Fibroblast of skin of right biceps (primary cell): ENCODE results near the gene ELSPBP1.
"Not testable (repeated sequence)": the region's sequence is repeated elsewhere in the genome, so short reads cannot be mapped to it uniquely, and the experiment has no call there.

Experiments
- DNase-seq: peaks from one replicate; pipeline ENCODE4 v3.0.0-alpha.2; 2013

ELSPBP1 gene

DNA sequence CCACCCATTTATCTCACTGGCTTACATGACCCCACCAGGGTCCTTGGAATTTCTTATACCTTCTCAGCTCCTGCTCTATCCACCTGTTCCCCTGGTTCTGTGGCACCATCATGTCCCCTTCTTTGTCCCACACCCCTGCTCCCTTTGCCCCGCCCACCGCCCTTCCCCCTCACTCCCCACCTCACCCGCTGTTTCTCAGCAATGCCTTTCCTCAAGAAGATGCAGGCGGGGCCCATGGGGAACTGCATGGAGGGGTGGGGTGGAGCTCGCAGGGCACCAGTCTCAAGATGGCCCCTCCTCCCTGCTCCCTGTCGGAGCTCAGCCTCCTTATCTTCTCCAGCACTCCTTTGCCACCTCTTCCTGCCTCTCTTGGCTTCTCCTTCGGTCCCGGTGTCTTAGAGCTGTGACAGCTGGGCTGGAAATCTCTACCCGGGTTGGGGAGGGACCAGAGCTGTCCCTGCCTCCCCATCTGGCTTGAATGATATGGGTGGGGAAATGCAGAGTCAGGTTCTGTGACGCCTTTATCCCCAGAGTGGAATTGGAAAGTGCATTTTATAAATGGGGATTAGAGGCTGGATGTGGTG, 49.3 kb downstream of the ELSPBP1 start, which contains the start of gene CABP5:
Gene CABP5 (minus strand): TSS at position 405 of the 584 bp plus-strand sequence. CDS start 157 bp downstream, at position 248.
- no peak for DNase-seq

DNA sequence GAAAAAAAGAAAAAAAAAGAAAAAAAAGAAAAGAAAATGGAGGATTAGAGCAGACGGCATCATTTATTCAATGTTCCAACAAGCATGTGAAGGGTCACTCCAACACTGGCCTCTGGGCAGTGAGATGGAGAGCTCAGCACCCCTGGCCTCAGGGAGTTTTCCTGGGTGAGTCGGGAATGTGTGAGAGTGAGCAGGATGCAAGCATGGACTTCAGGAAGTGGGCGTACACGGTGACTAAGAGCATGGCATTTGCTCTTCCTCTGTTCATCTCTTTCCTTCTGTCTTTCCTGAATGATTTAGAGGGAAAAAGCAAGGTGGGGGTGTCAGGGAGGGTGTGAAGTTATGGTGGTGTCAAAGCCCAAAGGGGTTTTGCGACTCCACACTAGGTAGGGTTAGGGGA, 50.1 kb downstream of the ELSPBP1 start:
- DNase-seq = no peak

DNA sequence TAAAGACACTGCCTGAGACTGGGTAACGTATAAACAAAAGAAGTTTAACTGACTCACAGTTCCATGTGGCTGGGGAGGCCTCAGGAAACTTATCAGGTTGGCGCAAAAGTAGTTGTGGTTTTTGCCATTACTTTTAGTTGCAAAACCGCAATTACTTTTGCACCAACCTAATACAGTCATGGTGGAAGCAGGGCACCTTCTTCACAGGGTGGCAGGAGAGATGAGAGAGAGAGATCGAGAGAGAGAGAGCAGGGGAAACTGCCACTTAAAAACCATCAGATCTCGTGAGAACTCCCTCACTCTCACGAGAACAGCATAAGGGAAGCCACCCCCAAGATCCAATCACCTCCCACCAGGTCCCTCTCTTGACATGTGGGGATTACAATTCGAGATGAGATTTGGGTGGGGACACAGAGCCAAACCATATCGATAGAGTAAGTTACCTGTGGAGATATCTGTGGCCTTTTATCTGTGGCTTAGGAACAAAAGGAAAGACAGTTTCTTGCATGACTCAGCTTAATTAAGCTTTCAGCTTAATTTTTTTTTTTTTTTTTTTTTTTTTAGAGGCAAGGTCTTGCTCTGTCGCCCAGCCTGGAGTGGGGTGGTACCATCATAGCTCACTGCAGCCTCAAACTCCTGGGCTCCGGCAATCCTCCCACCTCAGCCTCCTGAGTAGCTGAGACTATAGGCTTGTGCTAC, 57.1 kb downstream of the ELSPBP1 start:
- DNase-seq = no peak

DNA sequence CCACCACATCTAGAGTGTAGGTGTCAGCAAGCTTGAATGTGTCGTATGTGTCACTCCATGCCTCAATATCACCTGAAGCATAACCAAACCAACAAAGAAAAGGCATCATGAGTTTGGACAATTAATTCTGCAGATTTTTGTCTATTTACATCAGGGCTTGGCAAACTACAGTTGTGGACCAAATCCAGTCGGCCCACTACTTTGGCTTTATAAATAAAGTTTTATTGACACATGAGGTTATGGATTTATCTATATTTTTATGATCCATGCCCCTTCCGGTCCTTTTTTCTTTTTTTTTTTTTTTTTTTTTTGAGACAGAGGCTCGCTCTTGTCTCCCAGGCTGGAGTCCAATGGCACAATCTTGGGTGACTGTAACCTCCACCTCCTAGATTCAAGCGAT, 58.6 kb downstream of the ELSPBP1 start:
- DNase-seq = no peak

DNA sequence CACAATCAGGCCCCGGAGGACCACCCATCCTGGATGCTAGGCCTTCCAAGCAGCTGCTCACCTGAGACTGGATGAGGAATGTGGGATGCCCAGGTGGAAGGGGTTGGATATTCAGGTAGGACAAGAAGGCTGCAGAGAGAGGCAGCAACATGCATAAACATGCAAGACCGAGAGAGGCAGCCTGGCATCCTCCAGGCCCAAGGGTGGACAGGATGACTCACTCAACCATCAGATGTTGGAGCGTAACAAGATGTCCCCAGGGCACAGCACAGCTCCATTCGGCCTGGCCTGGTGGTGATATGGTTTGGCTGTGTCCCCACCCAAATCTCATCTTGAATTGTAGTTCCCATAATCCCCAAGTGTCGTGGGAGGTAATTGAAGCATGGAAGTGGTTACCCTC, 59.4 kb downstream of the ELSPBP1 start:
- DNase-seq = no peak

DNA sequence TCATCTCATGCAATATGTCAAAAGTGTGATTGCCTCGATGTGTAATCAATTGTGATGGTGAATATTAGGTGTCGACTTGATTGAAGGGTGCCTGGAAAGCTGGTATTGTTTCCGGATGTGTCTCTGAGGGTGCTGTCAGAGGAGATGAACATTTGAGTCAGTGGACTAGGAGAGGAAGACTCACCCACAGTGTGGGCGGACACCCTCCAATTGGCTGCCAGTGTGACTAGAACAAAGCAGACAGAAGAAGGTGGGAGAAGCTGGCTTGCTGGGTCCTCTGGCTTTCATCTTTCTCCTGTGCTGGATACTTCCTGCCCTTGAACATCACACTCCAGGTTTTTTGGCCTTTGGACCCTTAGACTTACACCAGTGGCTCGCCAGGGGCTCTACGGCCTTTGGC, 64.9 kb downstream of the ELSPBP1 start:
- no peak for DNase-seq

DNA sequence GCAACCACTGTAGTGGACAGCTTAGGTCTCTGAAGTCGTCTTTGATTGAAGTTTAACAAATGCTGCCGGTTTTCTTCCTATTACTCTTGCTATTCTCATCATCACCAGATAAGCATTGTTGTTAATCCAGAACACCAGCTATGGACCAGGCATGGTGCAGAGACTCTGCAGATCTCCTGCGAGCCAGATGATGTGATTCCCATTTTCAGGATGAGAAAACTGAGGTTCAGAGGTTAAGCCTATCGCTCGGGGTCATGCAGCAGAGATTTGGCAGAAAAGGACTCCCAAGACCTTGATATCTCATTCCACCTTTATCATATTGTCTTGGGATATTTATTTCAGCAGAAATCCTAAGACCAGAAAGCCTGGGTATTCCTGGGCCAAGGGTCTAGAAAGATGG, 65.9 kb downstream of the ELSPBP1 start:
- no peak for DNase-seq

DNA sequence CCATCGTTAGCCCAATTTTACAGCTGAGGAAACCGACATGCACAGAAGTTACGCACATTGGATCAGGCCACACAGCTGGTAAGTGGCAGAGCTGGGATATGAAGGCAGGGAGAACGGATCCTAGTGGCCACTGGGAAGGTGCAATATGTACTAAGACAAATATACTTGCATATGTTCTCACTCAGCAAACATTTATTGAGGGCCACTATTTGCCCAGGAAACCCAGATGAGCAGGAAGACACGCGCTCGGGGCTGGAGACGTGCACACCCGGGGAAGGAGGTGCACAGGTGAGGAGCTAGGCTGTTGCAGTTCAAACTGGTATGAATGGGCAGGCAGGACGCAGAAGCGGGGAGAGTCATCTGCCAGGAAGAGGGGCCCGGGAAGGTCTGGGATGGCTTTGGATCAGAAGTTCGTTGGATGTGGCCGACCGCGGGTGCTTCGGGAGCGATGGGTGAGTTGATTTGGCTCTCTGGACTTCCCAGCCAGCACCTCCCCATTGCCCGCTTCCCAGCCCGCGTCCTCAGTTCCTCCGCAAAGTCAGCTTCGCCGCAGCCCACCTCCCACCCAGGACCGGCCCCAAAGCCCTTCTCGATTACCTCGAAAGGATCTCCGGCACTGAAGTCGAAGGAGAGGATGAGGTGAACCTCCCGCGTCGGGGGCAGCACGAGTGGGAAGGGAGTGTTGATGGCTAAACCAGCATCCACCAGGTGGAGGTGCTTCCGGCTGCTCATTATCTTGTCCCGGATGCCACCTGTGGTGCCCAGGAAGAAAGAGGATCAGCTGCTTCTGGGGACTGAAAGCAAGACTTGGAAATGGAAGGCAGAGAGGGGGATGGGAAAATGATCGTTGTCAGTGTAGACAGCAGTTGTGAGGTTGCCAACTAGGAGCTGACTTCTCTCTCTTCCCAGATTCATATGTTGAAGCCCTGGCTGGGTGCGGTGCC, 67.2 kb downstream of the ELSPBP1 start:
- DNase-seq = no peak

DNA sequence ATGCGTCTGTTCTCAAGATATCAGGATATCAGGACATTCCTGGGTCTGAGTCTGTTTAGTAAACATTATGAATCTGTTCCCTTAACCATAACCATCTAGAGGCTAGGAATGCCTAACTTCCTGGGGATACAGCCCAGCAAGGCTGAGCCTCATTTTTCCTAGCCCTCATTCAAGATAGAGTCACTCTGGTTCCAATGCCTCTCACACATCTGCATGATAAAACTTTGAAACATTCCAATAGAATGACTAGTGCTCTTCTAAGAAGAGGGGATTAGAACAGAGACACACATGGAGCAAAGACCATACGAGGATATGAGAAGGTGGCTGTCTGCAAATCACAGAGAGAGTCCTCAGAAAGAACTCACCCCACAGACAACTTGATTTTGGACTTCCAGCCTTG, 70.1 kb downstream of the ELSPBP1 start:
- DNase-seq = peak; percentile 40

DNA sequence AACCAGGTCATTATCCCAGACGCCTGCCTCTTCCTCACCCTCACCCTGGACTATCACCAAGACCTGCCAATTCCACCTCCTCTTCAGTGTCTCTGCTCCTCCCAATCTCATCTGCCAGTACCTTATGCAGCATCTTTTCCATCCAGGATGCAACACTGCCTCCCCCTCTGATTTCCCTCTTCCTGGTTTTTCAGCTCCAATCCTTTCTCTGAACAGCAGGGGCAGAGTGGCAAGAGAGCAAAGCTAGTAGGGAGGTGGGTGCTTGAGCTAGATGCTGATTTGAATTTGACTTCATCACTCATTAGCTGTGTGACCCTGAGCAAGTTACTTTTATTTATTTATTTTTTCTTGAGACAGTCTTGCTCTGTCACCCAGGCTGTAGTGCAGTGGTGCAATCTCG, 75.0 kb downstream of the ELSPBP1 start:
- DNase-seq = no peak

DNA sequence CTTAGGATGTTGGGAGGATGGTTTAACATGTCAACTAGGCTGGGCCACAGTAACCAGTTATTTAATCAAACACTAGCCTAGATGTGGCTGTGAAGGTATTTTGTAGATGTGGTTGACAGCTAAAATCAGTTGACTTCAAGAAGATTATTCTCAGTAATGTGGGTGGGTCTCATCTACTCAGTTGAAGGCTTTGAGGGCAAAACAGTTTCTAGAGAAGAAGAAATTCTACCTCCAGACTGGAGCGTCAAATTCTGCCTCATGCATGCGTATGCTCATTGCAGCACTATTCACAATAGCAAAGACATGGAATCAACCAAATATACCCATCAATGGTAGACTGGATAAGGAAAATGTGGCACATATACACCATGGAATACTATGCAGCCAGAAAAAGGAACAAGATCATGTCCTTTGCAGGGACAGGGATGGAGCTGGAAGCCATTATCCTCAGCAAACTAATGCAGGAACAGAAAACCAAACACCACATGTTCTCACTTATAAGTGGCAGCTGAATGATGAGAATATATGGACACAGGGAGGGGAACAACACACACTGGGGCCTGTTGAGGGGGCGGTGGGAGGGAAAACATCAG, 75.8 kb downstream of the ELSPBP1 start:
- DNase-seq = not testable (repeated sequence)
